ENCODE measurements around the gene AP4M1. TPM values are rescaled to one million over a fixed set of nuclear protein-coding genes. Genes with fewer than 3 reads are reported as not detected.
A peak's percentile ranks its signal among the peaks of the same experiment; 100 is the strongest.

AP4M1 gene
- total and polyA plus RNA-seq, 9 of the 15 experiments (the other 6 are each of a cell fraction or from before 2014, with no cell fraction given), result 1.3 to 30.9 (median 14.1) TPM

DNA sequence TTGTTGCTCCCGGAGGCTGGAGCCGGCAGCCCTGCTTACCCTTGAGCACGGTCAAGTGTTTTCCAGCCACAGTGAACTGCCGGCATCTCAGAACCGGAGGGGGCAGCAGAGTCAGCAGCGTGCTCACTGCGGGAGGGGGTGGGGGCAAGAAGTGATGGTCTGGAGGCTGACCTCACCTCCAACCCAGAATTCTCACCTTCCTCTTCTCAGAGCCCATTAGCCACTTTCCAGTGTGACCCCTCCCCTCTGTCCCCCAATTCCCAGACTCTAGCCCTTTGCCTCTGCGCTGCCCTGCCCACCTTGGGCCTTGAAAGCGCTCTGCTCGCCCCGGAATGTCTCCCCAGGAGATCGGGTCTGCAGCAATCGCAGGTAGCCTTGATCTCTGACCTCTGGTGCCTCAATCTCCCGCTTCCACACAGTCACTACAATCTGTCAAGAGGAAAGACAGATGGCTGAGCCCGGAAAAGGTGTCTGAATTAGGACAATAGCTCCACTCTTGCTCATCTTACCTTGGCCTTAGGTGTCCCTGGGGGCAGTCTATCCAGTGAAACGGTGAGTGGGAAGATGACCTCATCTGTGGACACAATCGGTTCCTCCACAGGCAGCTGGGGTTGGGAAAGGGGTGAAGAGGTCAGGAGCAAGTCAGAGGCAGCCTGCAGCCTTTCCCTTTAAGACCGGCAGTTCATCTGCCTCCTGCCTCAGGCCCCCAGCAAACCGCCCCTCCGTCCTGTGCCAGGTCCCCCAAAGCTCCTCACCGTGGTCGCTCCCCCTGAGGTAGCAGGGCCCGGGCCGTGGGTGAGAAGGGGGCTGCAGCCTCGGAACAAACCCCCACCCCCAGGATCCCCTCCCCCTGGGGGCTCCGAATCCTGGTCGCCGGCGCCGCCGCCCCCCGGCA, 56.1 kb downstream of the AP4M1 start (continued):
- TF ChIP-seq, protein P1, sequence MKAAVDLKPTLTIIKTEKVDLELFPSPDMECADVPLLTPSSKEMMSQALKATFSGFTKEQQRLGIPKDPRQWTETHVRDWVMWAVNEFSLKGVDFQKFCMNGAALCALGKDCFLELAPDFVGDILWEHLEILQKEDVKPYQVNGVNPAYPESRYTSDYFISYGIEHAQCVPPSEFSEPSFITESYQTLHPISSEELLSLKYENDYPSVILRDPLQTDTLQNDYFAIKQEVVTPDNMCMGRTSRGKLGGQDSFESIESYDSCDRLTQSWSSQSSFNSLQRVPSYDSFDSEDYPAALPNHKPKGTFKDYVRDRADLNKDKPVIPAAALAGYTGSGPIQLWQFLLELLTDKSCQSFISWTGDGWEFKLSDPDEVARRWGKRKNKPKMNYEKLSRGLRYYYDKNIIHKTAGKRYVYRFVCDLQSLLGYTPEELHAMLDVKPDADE (conservative IDR thresholded peaks at IDR 0.05; ENCODE audit: control insufficient read depth, low read depth, low read length), result peak; percentile 41
- TF ChIP-seq, protein P2, sequence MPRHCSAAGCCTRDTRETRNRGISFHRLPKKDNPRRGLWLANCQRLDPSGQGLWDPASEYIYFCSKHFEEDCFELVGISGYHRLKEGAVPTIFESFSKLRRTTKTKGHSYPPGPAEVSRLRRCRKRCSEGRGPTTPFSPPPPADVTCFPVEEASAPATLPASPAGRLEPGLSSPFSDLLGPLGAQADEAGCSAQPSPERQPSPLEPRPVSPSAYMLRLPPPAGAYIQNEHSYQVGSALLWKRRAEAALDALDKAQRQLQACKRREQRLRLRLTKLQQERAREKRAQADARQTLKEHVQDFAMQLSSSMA (CRISPR knock-in tag; IDR thresholded peaks at IDR 0.05), result 0 out of 2 replicates have a peak, but pooled peaks have one; percentile 33
- TF ChIP-seq ZNF740 (CRISPR knock-in tag; IDR thresholded peaks at IDR 0.05) (peak; percentile 65; the same call in 1 of the 2 replicates), ZNF740 (tag; IDR thresholded peaks at IDR 0.05) (no peak), FOXP4 (CRISPR knock-in tag; IDR thresholded peaks at IDR 0.05; ENCODE audit: borderline replicate concordance) (peak; percentile 74; the same call in 1 of the 2 replicates), ZNF311 (CRISPR knock-in tag; IDR thresholded peaks at IDR 0.05) (no peak), CBFA2T3 (IDR thresholded peaks at IDR 0.05) (peak; percentile 72), DPF2 (IDR thresholded peaks at IDR 0.05) (peak; percentile 88), TCF3 (CRISPR knock-in tag; IDR thresholded peaks at IDR 0.05) (peak; percentile 74), ZNF785 (CRISPR knock-in tag; IDR thresholded peaks at IDR 0.05) (no peak), CREB1 (IDR thresholded peaks at IDR 0.05) (no peak), CREB1 (CRISPR knock-in tag; IDR thresholded peaks at IDR 0.05) (0 out of 2 replicates have a peak, but pooled peaks have one; percentile 20), USF1 (CRISPR knock-in tag; IDR thresholded peaks at IDR 0.05) (no peak), FOXK1 (CRISPR knock-in tag; IDR thresholded peaks at IDR 0.05; ENCODE audit: borderline replicate concordance) (peak; percentile 86; the same call in 1 of the 2 replicates)
- TF ChIP-seq, protein P3, sequence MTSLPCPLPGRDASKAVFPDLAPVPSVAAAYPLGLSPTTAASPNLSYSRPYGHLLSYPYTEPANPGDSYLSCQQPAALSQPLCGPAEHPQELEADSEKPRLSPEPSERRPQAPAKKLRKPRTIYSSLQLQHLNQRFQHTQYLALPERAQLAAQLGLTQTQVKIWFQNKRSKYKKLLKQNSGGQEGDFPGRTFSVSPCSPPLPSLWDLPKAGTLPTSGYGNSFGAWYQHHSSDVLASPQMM (CRISPR knock-in tag; IDR thresholded peaks at IDR 0.05), result no peak
- TF ChIP-seq, protein P4, sequence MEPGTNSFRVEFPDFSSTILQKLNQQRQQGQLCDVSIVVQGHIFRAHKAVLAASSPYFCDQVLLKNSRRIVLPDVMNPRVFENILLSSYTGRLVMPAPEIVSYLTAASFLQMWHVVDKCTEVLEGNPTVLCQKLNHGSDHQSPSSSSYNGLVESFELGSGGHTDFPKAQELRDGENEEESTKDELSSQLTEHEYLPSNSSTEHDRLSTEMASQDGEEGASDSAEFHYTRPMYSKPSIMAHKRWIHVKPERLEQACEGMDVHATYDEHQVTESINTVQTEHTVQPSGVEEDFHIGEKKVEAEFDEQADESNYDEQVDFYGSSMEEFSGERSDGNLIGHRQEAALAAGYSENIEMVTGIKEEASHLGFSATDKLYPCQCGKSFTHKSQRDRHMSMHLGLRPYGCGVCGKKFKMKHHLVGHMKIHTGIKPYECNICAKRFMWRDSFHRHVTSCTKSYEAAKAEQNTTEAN (CRISPR knock-in tag; IDR thresholded peaks at IDR 0.05), result 0 out of 2 replicates have a peak, but pooled peaks have one; percentile 46

Data from K562 (cell line).